ENCODE results near the gene CFAP77. TPM values are rescaled to one million over a fixed set of nuclear protein-coding genes. Genes with fewer than 3 reads are reported as not detected.
A peak's percentile ranks its signal among the peaks of the same experiment; 100 is the strongest.

Gene CFAP77
- total RNA-seq, 1 donor from 2014 or later, result not detected

DNA sequence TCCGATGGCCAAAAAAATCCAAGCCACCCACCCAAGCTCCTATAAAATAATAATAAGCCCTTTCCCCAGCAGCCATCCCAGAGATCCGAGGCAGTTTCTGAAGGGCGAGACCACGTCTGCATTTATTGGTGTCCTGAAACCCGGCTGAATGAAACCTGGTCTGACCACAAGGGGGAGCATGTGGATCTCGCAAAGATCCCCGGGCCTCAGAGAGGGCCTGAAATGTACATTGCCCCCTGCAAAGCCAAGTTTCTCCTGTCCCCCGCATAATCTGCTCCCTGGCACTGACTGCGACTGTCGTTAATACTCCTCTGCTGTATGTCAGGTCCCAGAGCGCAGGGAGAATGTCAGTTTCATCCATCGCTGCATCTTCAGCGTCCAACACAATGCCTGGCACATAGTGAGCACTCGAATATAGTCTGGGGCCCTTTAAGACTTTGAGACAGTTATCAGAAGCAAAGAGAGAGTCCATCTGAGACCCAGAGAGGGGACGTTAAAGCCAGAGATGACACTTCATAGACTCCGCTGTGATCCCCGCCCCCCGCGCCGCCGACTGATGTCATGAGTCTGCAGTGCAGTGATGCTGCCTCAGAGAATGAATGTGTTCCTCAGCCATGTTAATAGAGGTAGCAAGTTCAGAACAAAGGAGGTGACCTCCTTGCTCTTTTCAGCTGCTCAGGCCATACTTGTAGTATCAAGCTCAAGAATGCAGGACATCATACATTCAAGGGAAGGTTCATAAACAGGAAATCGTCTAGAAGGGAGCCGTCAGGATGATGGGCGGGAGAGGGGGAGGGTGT lies 97.9 kb downstream of the CFAP77 start:
- no peak overlapping the region for H3K4me3 Mint-ChIP-seq
- intact Hi-C loops (cut with micrococcal nuclease), result loop anchor here (1.0 to 5.0 kb wide), 4 partner anchors 67 to 394 kb away; partner anchors contain the start of gene CFAP77
- H3K27ac Mint-ChIP-seq, result no peak overlapping the region
- H3K9me3 Mint-ChIP-seq, result no peaks in the 10 kb centered on the region
- peaks cover 14% of the 10 kb centered on the region for H3K4me1 Mint-ChIP-seq (ENCODE audit: low read depth)
- H3K27me3 Mint-ChIP-seq (ENCODE audit: insufficient read depth), result peaks cover 6% of the 10 kb centered on the region
- H3K36me3 Mint-ChIP-seq (ENCODE audit: low read depth), result no peaks in the 10 kb centered on the region
- peak; percentile 47 for DNase-seq (ENCODE audit: low spot score)

- no peak overlapping the region for H3K4me3 Mint-ChIP-seq
- no peak overlapping the region for H3K27ac Mint-ChIP-seq
- H3K4me1 Mint-ChIP-seq (ENCODE audit: low read depth), result peaks cover 14% of the 10 kb centered on the region
- H3K9me3 Mint-ChIP-seq, result no peaks in the 10 kb centered on the region
- no peaks in the 10 kb centered on the region for H3K36me3 Mint-ChIP-seq (ENCODE audit: low read depth)
- H3K27me3 Mint-ChIP-seq (ENCODE audit: insufficient read depth), result peaks cover 6% of the 10 kb centered on the region
- no peak for DNase-seq (ENCODE audit: low spot score)
- intact Hi-C loops (cut with micrococcal nuclease), result loop anchor here (5.0 kb wide), 1 partner anchor 392 kb away; no protein-coding TSS in a partner anchor
These were observed 100.2 kb downstream of the CFAP77 start for GRCh38 chr9:132509928-132510874.

- no peaks in the 10 kb centered on the region for H3K36me3 Mint-ChIP-seq (ENCODE audit: low read depth)
- no peak overlapping the region for H3K27ac Mint-ChIP-seq
- H3K9me3 Mint-ChIP-seq, result no peaks in the 10 kb centered on the region
- intact Hi-C loops (cut with micrococcal nuclease), result no loop called here
- no peak for DNase-seq (ENCODE audit: low spot score)
- H3K4me1 Mint-ChIP-seq (ENCODE audit: low read depth), result peaks cover 14% of the 10 kb centered on the region
- peaks cover 6% of the 10 kb centered on the region for H3K27me3 Mint-ChIP-seq (ENCODE audit: insufficient read depth)
- no peak overlapping the region for H3K4me3 Mint-ChIP-seq
These were observed 101.4 kb downstream of the CFAP77 start for GRCh38 chr9:132511191-132511999.

GRCh38 chr9:132513416-132513815 lies 103.4 kb downstream of the CFAP77 start:
- Mint-ChIP-seq H3K27me3 (ENCODE audit: insufficient read depth) (peaks cover 5% of the 10 kb centered on the region), H3K9me3 (no peaks in the 10 kb centered on the region), H3K27ac (no peak overlapping the region), H3K4me1 (ENCODE audit: low read depth) (no peaks in the 10 kb centered on the region), H3K4me3 (no peak overlapping the region), H3K36me3 (ENCODE audit: low read depth) (no peaks in the 10 kb centered on the region)
- intact Hi-C loops (cut with micrococcal nuclease), result no loop called here
- no peak for DNase-seq (ENCODE audit: low spot score)

- Mint-ChIP-seq H3K9me3 (no peaks in the 10 kb centered on the region), H3K4me1 (ENCODE audit: low read depth) (no peaks in the 10 kb centered on the region), H3K36me3 (ENCODE audit: low read depth) (no peaks in the 10 kb centered on the region), H3K4me3 (no peak overlapping the region), H3K27ac (no peak overlapping the region), H3K27me3 (ENCODE audit: insufficient read depth) (peaks cover 7% of the 10 kb centered on the region)
- no peak for DNase-seq (ENCODE audit: low spot score)
- intact Hi-C loops (cut with micrococcal nuclease), result no loop called here
These were observed 104.2 kb downstream of the CFAP77 start for GRCh38 chr9:132514011-132514744.

DNA sequence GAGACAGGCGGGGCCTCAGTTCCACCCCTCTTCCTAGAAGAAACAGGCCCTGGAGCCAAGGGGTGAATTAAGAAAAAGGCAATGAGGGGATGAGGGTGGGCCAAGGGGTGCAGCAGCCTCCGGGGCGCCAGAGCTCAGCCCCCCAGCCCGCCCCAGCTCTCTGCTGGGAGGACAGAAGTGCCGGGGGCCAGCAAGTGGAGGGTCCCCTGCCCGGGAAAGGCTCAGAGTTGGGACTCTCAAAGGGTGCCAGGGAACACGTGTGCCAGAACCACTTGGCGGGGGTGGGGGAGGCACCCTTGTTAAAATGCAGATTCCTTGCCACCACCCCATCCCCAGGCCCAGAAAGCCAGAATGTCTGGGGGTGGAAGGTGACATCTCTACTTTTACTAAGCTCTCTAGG lies 104.8 kb downstream of the CFAP77 start:
- intact Hi-C loops (cut with micrococcal nuclease), result no loop called here
- Mint-ChIP-seq H3K4me3 (no peak overlapping the region), H3K36me3 (ENCODE audit: low read depth) (no peaks in the 10 kb centered on the region), H3K27ac (no peak overlapping the region), H3K27me3 (ENCODE audit: insufficient read depth) (peaks cover 7% of the 10 kb centered on the region), H3K9me3 (no peaks in the 10 kb centered on the region), H3K4me1 (ENCODE audit: low read depth) (no peaks in the 10 kb centered on the region)
- DNase-seq (ENCODE audit: low spot score), result no peak

DNA sequence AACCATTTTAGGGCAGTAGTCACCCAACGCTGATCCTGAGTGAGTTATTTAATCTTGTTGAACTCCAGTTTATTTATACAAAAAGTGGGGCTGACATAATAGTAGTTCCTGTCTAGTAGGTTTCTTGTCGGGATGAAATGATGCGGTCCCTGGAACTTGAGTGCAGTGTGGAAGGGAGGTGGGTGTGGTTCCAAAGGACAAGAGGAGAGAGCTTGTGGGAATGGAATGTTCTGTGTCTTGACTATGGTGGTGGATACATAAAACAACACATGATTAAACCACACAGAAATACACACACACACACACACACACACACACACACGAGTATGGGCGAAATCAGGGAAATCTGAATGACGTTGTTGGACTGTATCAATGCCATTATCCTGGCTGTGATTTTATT lies 106.3 kb downstream of the CFAP77 start:
- Mint-ChIP-seq H3K9me3 (no peaks in the 10 kb centered on the region), H3K4me1 (ENCODE audit: low read depth) (no peaks in the 10 kb centered on the region), H3K27ac (no peak overlapping the region), H3K27me3 (ENCODE audit: insufficient read depth) (peaks cover 7% of the 10 kb centered on the region), H3K36me3 (ENCODE audit: low read depth) (no peaks in the 10 kb centered on the region), H3K4me3 (no peak overlapping the region)
- intact Hi-C loops (cut with micrococcal nuclease), result no loop called here
- no peak for DNase-seq (ENCODE audit: low spot score)

DNA sequence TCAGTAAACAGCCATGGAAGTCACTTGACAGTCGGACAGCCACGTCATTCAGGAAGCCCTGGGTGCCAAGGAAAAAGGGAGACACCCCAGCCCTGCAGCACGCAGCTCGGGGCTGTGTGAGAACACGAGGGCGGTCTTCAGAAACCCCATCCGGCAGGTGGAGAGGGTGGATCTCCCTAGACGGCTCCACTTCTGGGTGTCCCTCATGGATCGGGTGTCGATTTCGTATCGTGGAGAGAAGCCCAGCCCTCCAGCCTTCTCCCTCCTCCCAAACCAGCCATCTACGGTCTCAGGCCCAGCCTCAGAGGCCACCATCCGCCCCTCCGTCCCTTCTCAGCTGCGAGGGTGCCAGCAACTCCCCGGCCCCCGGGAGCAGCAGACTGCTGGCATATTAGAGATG lies 106.9 kb downstream of the CFAP77 start:
- H3K27ac Mint-ChIP-seq, result no peak overlapping the region
- no peaks in the 10 kb centered on the region for H3K36me3 Mint-ChIP-seq (ENCODE audit: low read depth)
- H3K4me3 Mint-ChIP-seq, result no peak overlapping the region
- H3K27me3 Mint-ChIP-seq (ENCODE audit: insufficient read depth), result peaks cover 7% of the 10 kb centered on the region
- H3K4me1 Mint-ChIP-seq (ENCODE audit: low read depth), result no peaks in the 10 kb centered on the region
- intact Hi-C loops (cut with micrococcal nuclease), result no loop called here
- H3K9me3 Mint-ChIP-seq, result no peaks in the 10 kb centered on the region
- DNase-seq (ENCODE audit: low spot score), result no peak

- intact Hi-C loops (cut with micrococcal nuclease), result no loop called here
- Mint-ChIP-seq H3K27me3 (ENCODE audit: insufficient read depth) (peaks cover 10% of the 10 kb centered on the region), H3K4me1 (ENCODE audit: low read depth) (no peaks in the 10 kb centered on the region), H3K36me3 (ENCODE audit: low read depth) (no peaks in the 10 kb centered on the region), H3K9me3 (no peaks in the 10 kb centered on the region), H3K4me3 (no peak overlapping the region), H3K27ac (no peak overlapping the region)
- no peak for DNase-seq (ENCODE audit: low spot score)
These were observed 108.0 kb downstream of the CFAP77 start for GRCh38 chr9:132517815-132518550.

- Mint-ChIP-seq H3K27ac (no peak overlapping the region), H3K4me1 (ENCODE audit: low read depth) (no peaks in the 10 kb centered on the region), H3K27me3 (ENCODE audit: insufficient read depth) (peaks cover 6% of the 10 kb centered on the region), H3K4me3 (no peak overlapping the region), H3K36me3 (ENCODE audit: low read depth) (no peaks in the 10 kb centered on the region), H3K9me3 (no peaks in the 10 kb centered on the region)
- DNase-seq (ENCODE audit: low spot score), result no peak
- intact Hi-C loops (cut with micrococcal nuclease), result no loop called here
These were observed 108.6 kb downstream of the CFAP77 start for GRCh38 chr9:132518626-132519025.

- no peaks in the 10 kb centered on the region for H3K4me1 Mint-ChIP-seq (ENCODE audit: low read depth)
- no peak overlapping the region for H3K27ac Mint-ChIP-seq
- H3K4me3 Mint-ChIP-seq, result no peak overlapping the region
- intact Hi-C loops (cut with micrococcal nuclease), result no loop called here
- H3K9me3 Mint-ChIP-seq, result no peaks in the 10 kb centered on the region
- H3K36me3 Mint-ChIP-seq (ENCODE audit: low read depth), result no peaks in the 10 kb centered on the region
- H3K27me3 Mint-ChIP-seq (ENCODE audit: insufficient read depth), result peaks cover 5% of the 10 kb centered on the region
- no peak for DNase-seq (ENCODE audit: low spot score)
These were observed 109.0 kb downstream of the CFAP77 start for GRCh38 chr9:132519033-132519432.
